NCI-H1092 treated with DMSO at 0.1 percent for 48 hours (cell line): Measurements from ENCODE around the gene PRR5L.
"Not testable (repeated sequence)": the region's sequence is repeated elsewhere in the genome, so short reads cannot be mapped to it uniquely, and the experiment has no call there.

Source experiments
- DNase-seq: peaks from one replicate; lab custom pipeline; 2025; lab: John Stamatoyannopoulos, UW

PRR5L gene

DNA sequence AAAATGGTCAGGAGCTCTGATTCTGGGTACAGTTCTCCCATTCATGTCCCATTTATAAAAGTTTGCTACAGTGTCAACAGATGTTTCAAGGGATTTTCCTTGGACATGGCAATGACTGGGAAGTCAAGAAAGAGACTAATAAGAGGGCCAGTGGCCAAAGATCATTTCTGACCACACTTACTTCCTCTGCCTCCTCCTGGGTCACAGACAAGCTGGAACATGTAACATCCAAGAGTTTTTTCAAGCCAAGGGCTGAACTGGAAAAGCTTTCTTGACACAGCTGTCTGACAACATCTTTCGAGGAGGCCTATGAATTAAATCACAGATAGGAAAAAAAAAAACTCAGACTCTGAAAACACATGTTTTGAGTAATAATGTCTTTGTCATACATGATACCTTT is 15.6 kb upstream of the PRR5L start:
- no peak for DNase-seq

- no peak for DNase-seq
Measured at GRCh38 chr11:36281850-36282249, 14.2 kb upstream of the PRR5L start.

GRCh38 chr11:36282926-36283325 is 13.2 kb upstream of the PRR5L start:
- DNase-seq = no peak

DNA sequence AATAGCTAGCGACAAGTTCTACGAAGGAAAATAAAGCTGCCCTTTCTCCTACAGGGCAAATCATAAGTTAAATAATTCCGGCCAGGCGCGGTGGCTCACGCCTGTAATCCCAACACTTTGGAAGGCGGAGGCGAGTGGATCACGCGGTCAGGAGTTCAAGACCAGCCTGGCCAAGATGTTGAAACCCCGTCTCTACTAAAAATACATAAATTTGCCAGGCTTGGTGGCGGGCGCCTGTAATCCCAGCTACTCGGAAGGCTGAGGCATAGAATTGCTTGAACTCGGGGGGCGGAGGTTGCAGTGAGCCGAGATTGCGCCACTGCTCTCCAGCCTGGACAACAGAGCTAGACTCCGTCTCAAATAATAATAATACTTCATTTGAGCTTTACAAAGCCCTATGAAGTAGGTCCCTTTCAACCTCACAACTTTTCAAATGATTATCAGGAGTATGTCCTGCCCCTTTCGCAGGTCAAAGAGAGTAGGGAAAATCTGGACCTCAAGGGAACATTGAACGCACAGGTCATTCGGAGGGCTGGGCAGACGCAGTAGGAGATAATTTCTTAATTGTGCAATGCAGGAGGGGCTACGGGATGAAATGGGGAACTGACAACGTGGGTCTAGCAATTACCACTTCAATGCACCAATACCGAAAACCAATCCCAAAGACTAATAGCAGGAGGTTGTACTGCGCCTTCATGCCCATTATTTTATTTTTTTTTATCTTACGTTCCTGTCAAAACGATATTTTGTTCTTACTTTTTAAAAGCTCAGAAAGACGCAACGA is 7.5 kb upstream of the PRR5L start:
- DNase-seq = no peak

DNA sequence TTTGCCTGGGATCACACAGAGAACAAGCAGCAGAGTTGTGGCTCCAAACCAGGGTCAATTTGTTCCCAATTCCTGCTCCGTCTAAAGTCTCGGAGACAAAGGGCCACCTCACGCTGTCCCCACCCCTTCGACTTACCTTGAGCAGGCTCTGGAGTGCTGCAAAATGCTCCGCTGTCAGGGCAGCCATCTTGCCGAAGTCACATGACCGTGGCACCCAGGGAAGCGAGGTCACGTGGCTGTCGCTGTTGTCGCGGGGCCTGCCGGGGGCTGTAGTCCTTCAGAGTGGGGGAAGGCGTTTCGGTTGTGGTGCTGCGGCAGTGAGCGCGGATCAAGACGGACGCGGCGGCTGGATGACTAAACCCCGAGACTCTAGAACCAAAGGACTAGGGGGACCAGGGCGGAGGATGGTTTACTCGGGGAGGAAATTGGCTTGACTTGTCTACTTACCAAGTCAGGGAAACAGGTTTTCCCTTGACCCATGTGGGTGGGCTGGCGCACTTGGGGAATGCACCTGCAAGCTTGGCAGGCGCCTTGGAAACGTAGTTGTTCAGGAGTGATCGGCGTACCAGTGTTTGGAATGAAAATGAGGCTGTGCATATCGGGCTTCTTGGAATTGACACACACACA is 6.7 kb upstream of the PRR5L start, which contains the start of gene COMMD9:
Gene COMMD9, minus strand, starts transcription at position 199 of the 627 bp plus-strand sequence. Its CDS starts 12 bp downstream, at position 187.
- peak; percentile 84 for DNase-seq

- peak; percentile 43 for DNase-seq
Measured at GRCh38 chr11:36292311-36292722, 3.8 kb upstream of the PRR5L start.

DNA sequence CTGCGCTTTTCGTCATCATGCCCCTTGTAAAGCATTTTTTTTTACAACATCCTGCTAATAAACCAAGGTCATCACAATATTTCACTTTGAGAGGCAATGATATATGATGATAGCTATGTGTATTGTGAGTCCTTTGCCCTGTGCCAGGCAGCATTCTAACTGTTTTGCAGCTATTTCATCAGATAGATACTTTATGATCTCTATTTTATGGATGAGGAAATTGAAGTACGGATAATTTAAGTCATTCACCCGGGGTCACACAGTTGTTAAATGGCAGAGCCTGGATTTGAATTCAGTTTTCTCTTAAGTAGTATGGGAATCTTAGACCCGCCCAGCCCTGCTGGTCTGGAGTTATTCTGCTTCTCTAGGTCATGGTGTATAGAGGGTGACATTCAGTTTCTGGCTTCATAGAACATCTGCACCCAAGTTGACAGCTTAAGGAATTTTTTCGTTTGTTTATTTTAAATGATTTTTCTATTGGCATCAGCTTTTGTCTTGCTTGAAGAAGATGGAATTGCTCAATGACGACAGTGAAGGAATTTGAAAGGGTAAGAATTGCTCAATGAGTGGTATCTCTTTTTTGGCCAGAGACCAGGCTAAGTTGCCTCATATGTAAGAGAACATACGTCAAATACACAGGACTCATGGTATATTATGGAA is 926 bp downstream of the PRR5L start:
- no peak for DNase-seq

DNA sequence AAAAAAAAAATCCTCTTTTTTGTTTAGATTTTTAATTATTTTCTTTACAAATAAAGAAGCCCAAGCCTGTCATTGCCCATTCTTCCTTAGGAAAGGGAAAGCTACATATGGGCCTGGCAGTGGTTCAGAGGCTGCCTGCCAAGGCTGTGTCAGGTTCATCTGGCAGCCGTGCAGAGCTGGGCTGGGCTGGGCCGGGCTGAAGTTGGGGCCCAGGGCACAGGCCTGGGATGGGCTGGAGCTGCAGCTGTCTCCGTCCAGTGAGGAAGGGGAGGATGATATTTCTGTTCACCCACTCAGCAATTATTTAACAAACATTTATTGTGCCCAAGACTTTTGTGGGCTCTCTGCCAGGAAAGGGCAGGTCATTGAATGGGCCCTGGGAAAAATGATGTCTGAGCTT is 4.6 kb downstream of the PRR5L start:
- peak; percentile 29 for DNase-seq

GRCh38 chr11:36304351-36304750 is 8.3 kb downstream of the PRR5L start:
- no peak for DNase-seq

DNA sequence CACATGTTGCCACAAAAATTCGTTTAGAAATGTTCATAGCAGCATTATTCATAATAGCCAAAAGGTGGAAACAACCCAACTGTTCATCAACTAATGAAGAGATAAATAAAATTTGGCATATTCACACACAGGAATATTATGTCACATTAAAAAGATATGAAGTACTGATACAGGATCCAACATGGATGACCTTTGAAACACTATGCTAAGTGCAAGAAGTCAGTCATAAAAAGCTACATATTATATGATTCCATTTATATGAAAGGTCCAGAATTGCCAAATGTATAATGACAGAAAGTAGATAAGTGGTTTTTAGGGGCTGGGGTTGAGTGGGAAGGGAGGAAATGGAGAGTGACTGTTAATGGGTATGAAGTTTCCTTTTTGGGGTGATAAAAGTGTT is 9.0 kb downstream of the PRR5L start:
- DNase-seq = no peak

DNA sequence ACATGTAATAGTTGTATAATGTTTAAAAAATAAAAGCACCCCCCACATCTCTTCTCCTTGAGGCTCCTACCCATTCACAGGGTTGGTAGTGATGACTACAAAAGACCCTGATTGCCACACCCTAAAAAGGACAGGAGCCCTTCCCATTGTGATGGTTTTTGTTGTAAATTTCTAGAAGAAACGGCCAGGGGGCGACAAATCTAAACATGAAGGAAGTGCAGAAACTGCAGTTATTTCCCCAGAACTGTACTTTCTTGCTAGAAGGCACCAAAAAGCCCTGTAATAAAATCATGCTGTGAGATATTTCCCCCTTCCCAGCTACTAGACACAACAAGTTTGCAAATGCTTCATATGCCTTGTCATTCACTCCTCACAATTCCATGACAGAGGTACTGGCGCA is 10.8 kb downstream of the PRR5L start:
- no peak for DNase-seq

GRCh38 chr11:36308577-36308976 is 12.5 kb downstream of the PRR5L start:
- no peak for DNase-seq

DNA sequence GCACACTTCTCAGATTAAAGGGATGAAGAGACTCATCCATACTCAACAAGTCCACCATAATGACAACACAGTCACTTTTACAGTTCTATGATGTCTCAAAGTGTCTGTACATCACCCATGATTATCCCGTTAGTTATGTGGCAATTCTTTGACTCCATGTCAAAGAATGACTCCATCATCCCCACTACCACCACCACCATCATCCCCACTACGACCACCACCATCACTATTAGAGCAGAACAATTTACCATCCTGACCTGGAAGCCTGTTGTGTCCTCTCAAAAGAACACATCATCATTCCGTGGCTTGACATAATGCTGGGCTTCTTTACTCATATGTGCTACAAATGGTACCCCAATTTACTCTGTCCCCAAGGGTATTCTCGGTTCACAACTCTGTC is 13.7 kb downstream of the PRR5L start:
- DNase-seq = no peak

DNA sequence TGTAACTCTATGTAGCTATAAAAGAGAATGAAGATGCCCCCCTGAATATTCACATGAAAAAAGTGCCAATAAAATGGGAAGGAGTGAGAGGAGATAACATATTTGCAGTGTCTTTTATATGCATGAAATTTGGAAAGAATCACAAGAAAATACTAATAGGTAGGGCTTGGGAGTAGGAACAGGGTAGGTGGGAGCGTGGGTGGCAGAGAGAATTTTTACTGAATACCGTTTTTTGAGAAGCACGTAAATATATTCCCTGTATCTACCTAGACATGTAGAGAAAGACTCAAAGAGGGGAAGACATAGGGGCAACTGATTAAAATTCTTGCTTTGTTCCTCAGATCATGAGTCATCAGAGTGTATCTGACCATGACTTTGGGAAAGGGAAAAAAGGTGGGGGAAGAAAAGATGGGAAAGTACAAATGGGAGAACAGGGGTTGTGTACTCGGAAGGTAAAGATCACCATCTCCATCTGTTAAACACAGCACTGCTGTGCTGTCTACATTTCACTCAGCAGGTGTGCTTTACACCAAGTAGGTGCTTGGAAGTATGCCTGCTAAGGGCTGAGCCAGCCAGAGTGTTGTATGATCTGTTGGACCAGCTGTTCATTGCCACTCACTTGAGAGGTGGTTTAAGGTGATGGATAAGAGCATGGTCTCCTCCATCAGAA is 16.0 kb downstream of the PRR5L start:
- DNase-seq = peak; percentile 72

- no peak for DNase-seq
Measured at GRCh38 chr11:36312611-36313472, 16.8 kb downstream of the PRR5L start.

GRCh38 chr11:36313750-36314433 is 17.8 kb downstream of the PRR5L start:
- no peak for DNase-seq

DNA sequence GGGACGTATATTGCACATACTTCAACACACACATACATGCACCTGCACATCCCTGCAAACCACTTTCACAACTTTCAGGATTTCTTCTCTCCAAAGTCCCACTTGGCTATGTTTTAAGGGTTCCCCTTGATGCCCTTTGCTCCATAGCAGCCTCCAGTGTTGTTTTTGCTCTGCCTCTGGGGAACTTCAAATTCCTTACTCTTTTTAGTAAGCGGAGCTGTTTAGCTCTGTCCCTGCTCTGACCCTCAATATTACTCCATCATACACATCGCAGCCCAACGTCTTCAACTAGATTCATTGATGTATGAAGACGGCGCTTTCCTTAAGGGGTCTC is 18.3 kb downstream of the PRR5L start:
- DNase-seq = no peak

DNA sequence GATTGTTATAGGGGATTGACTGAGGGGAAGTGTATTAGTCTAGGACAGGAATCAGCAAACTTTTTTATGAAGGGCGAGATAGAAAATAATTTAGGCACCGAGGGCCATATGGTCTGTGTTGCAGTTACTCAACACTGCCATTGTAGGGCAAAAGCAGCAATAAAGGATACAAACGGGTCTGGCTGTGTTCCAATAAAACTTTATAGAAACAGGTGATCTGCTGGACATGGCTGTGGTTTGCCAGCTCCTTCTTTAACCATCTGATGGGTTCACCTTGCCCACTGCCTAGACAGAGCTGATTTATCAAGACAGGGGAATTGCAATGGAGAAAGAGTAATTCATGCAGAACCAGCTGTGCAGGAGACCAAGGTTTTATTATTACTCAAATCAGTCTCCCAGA is 20.0 kb downstream of the PRR5L start:
- DNase-seq = no peak

DNA sequence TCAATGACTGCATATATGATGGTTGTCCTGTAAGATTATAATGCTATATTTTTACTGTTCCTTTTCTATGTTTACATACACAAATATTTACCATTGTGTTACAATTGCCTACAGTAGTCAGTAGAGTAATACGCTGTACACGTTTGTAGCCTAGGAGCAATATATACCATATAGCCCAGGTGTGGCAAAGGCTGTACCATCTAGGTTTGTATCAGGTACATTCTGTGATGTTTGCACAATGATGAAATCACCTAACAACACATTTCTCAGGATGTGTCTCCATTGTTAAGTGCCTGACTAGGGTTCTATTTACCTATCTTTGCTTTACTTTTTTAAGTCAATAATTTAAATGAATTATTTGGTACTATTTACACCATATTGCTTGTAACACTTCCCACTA is 21.9 kb downstream of the PRR5L start:
- no peak for DNase-seq

GRCh38 chr11:36324956-36325355 is 28.9 kb downstream of the PRR5L start:
- not testable (repeated sequence) for DNase-seq

DNA sequence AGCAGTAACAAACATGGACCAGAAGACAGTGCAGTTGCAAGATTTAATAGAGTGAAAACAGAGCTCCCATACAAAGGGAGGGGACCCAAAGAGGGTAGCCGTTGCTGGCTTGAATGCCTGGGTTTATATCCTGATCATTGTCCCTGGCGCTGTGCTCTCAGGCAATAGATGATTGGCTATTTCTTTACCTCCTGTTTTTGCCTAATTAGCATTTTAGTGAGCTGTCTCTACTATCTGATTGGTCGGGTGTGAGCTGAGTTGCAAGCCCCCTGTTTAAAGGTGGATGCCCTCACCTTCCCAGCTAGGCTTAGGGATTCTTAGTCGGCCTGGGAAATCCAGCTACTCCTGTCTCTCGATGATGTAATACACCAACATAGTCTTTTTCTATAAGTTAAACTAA is 29.3 kb downstream of the PRR5L start:
- DNase-seq = not testable (repeated sequence)
